ENCODE data around the gene TOX3. TPM values are rescaled to one million over a fixed set of nuclear protein-coding genes. Genes with fewer than 3 reads are reported as not detected.

The TOX3 gene
- total RNA-seq, 4 donors from 2014 or later: 0.12 to 4.8 (median 2.0) TPM; not detected in 1

- no peak for ATAC-seq
- Histone ChIP-seq H3K9me3 (no peaks in the 10 kb centered on the region), H3K36me3 (no peaks in the 10 kb centered on the region), H3K4me1 (peaks cover 0 to 11% (median 0%) of the 10 kb centered on the region in 3 donors), H3K4me3 (no peak overlapping the region), H3K27ac (no peak overlapping the region), H3K27me3 (no peaks in the 10 kb centered on the region)
- 55 to 76% methylated on average over 16 of the region's 16 CpGs for WGBS, 2 donors (ENCODE audit: low coverage in 1 of 2)
- TF ChIP-seq POLR2A (IDR thresholded peaks at IDR 0.05) (no peak), EP300 (IDR thresholded peaks at IDR 0.05) (no peak), POLR2AphosphoS5 (IDR thresholded peaks at IDR 0.05) (no peak)
- TF ChIP-seq, protein P1, sequence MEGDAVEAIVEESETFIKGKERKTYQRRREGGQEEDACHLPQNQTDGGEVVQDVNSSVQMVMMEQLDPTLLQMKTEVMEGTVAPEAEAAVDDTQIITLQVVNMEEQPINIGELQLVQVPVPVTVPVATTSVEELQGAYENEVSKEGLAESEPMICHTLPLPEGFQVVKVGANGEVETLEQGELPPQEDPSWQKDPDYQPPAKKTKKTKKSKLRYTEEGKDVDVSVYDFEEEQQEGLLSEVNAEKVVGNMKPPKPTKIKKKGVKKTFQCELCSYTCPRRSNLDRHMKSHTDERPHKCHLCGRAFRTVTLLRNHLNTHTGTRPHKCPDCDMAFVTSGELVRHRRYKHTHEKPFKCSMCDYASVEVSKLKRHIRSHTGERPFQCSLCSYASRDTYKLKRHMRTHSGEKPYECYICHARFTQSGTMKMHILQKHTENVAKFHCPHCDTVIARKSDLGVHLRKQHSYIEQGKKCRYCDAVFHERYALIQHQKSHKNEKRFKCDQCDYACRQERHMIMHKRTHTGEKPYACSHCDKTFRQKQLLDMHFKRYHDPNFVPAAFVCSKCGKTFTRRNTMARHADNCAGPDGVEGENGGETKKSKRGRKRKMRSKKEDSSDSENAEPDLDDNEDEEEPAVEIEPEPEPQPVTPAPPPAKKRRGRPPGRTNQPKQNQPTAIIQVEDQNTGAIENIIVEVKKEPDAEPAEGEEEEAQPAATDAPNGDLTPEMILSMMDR (IDR thresholded peaks at IDR 0.05): no peak
These were observed 48.4 kb downstream of the TOX3 start for GRCh38 chr16:52498328-52499059.

- Histone ChIP-seq H3K4me3 (no peak overlapping the region), H3K9me3 (no peaks in the 10 kb centered on the region), H3K27ac (no peak overlapping the region), H3K36me3 (no peaks in the 10 kb centered on the region), H3K4me1 (peaks cover 0 to 11% (median 0%) of the 10 kb centered on the region in 3 donors), H3K27me3 (no peaks in the 10 kb centered on the region)
- WGBS, 2 donors (ENCODE audit: low coverage in 1 of 2): 55 to 57% methylated on average over 1 of the region's 1 CpG
- ATAC-seq: no peak
- TF ChIP-seq, protein P1 (IDR thresholded peaks at IDR 0.05): no peak
- TF ChIP-seq POLR2A (IDR thresholded peaks at IDR 0.05): no peak
- no peak for TF ChIP-seq POLR2AphosphoS5 (IDR thresholded peaks at IDR 0.05)
- no peak for TF ChIP-seq EP300 (IDR thresholded peaks at IDR 0.05)
These were observed 49.7 kb downstream of the TOX3 start for GRCh38 chr16:52497067-52497816.

DNA sequence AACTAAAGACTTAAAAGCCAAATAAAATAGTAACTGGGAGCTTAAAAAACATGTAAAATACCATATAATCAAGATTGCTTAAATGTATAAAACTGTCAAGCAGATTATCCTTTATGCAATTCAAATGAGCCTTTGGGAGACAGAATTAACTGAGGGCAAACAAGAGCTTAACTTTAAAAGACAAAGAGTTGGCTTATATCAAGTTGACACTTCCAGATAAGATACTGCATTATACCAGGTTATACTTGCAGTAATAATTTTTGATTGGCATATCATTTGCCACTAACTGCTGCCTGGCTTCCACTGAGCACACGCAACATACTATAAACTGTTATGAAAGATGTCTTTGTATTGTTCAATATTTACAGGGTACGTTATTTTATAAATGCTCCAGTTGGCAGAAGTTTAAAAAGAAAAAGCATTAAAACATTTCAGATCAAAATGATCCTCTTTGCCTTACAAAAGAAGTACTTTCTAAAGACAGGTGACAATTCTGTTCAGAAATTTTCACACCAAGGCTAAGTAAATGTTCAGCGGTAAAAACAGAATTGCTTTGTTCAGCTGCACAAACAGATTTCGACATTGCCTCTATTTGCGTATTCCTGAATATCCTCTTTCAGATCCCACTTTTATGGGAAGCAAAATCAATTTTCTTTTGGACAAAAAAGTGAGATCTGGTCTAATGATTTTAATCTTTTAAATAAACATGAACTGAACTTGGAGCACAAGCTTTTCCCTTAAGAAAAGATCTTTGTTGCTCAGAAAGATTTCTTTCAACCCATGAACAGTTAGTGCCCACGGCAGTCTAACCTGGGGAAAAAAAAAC, 50.7 kb downstream of the TOX3 start:
- TF ChIP-seq POLR2A (IDR thresholded peaks at IDR 0.05): no peak
- TF ChIP-seq, protein P1 (IDR thresholded peaks at IDR 0.05): no peak
- H3K4me1 ChIP-seq: peaks cover 0 to 11% (median 0%) of the 10 kb centered on the region in 3 donors
- H3K27me3 ChIP-seq: no peaks in the 10 kb centered on the region
- no peaks in the 10 kb centered on the region for H3K36me3 ChIP-seq
- H3K27ac ChIP-seq: no peak overlapping the region
- WGBS, 2 donors (ENCODE audit: low coverage in 1 of 2): 57 to 70% methylated on average over 6 of the region's 6 CpGs
- no peak overlapping the region for H3K4me3 ChIP-seq
- no peak for ATAC-seq
- H3K9me3 ChIP-seq: no peaks in the 10 kb centered on the region

DNA sequence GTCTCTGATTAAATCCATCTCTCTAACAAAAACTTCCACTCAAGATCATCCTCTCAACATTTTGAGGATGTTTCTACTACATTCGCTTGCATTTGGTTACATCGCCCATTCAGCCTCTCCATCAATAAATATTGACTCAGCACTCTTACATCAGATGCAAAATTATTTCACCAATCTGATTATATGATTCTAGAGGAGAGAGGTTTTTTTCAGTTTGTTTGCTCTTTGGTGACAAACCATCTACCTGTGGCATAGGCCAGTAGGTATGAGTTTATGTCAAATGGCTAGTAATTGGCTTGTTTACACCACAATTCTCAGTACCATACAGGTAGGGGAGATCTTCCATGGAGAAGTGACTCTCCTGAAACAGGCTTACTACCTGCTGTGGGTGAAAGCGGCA, 52.3 kb downstream of the TOX3 start:
- H3K9me3 ChIP-seq: no peaks in the 10 kb centered on the region
- H3K4me1 ChIP-seq: peaks cover 0 to 11% (median 0%) of the 10 kb centered on the region in 3 donors
- no peak overlapping the region for H3K4me3 ChIP-seq
- H3K27ac ChIP-seq: no peak overlapping the region
- WGBS, 2 donors (ENCODE audit: low coverage in 1 of 2): 97 to 100% methylated on average over 3 of the region's 3 CpGs
- no peak for ATAC-seq
- TF ChIP-seq, protein P1 (IDR thresholded peaks at IDR 0.05): no peak
- no peak for TF ChIP-seq EP300 (IDR thresholded peaks at IDR 0.05)
- TF ChIP-seq POLR2AphosphoS5 (IDR thresholded peaks at IDR 0.05): no peak
- no peak for TF ChIP-seq POLR2A (IDR thresholded peaks at IDR 0.05)
- no peaks in the 10 kb centered on the region for H3K27me3 ChIP-seq
- no peaks in the 10 kb centered on the region for H3K36me3 ChIP-seq

All from gastroesophageal sphincter (tissue), 4 donors.